K562 (cell line): Measurements from ENCODE around the gene KLF13. TPM values are rescaled to one million over a fixed set of nuclear protein-coding genes. Genes with fewer than 3 reads are reported as not detected.

Experiments used
- ARID4B ChIP-seq: sonication (generic); formaldehyde crosslinking; IDR thresholded peaks from 2 replicates; pipeline ENCODE4 v1.8.0; 2022; ENCODE audit warnings: mild to moderate bottlenecking, missing genetic modification reagents
- ETV5 ChIP-seq: sonication (generic); formaldehyde crosslinking; IDR thresholded peaks from 2 replicates; pipeline ENCODE4 v1.4.0; 2020; ENCODE audit warnings: low read depth, mild to moderate bottlenecking, missing genetic modification reagents
- FOSL1 ChIP-seq: fragments of 200-800 bp; sonication (Bioruptor generic); conservative IDR thresholded peaks from 2 replicates; pipeline ENCODE4 v1.6.1; 2016; ENCODE audit warnings: missing genetic modification characterization, missing compliant biosample characterization
- GTF2A2 ChIP-seq: IDR thresholded peaks from 2 replicates; pipeline ENCODE4 v1.6.1; 2016; ENCODE audit warnings: mild to moderate bottlenecking, missing genetic modification characterization, missing compliant biosample characterization
- MTA2 ChIP-seq: fragments of 450-650 bp; IDR thresholded peaks from 2 replicates; pipeline ENCODE4 v1.6.1; 2016; ENCODE audit warnings: low read depth
- NR1H2 ChIP-seq: sonication (generic); formaldehyde crosslinking; IDR thresholded peaks from 2 replicates; pipeline ENCODE4 v1.4.0; 2020; ENCODE audit warnings: mild to moderate bottlenecking, missing genetic modification reagents
- RNF2 ChIP-seq: sonication (generic); IDR thresholded peaks from 2 replicates; pipeline ENCODE4 v1.6.1; 2016
- SAP30 ChIP-seq: fragments of 200-600 bp; sonication (generic); IDR thresholded peaks from 2 replicates; pipeline ENCODE4 v1.6.1; 2012; ENCODE audit warnings: borderline replicate concordance, low read depth, mild to moderate bottlenecking, moderate library complexity, low read length, control low read depth, inconsistent platforms; ENCODE audit not compliant: insufficient read depth, poor library complexity, severe bottlenecking
- ZNF197 ChIP-seq: fragments of 200-800 bp; sonication (Bioruptor generic); IDR thresholded peaks from 2 replicates; pipeline ENCODE4 v1.6.1; 2016; ENCODE audit warnings: low read depth, missing genetic modification characterization, missing compliant biosample characterization
- ZNF778 ChIP-seq: fragments of 450-650 bp; formaldehyde crosslinking; IDR thresholded peaks from 2 replicates; pipeline ENCODE4 v1.4.0; 2020; ENCODE audit warnings: mild to moderate bottlenecking, moderate library complexity
- polyA plus RNA-seq, 8 experiments: library from polyadenylated mRNA; depleted of rRNA in 4 of 8; stranded (reverse) in 5 of 8; unstranded in 3 of 8; fragments of >200 nt; fragmentation: Nextera tagmentation in 2 of 8; fragmentation: Illumina TruSeq in 1 of 8; extraction: Ambion mirVana in 2 of 8; extraction: Trizol in 1 of 8; gene quantifications; 2 replicates each; pipeline versions ENCODE4 v1.2.1 to v1.2.3, GENCODE V29; 2011 to 2014; ENCODE audit warnings: inconsistent platforms in 1 of 8, missing spikeins in 1 of 8
- total RNA-seq, 7 experiments: library from RNA; depleted of rRNA in 6 of 7; stranded (reverse); fragments of >200 nt in 6 of 7; fragmentation: Illumina TruSeq in 2 of 7; extraction: Trizol in 2 of 7; gene quantifications; 2 replicates each; pipeline versions ENCODE4 v1.2.1 to v1.2.3, GENCODE V29; 2011 to 2021; ENCODE audit warnings: low replicate concordance in 1 of 7
- TF ChIP-seq, protein P1 (sequence below), 2 experiments: fragments of 450-650 bp in 1 of 2; sonication (generic) in 1 of 2; formaldehyde crosslinking in 1 of 2; IDR thresholded peaks in 1 of 2; conservative IDR thresholded peaks in 1 of 2; 2 replicates each; pipeline versions ENCODE4 v1.6.1 to v1.8.1; 2016 to 2023; ENCODE audit warnings: mild to moderate bottlenecking in 2 of 2, moderate library complexity in 2 of 2, inconsistent platforms in 1 of 2, missing genetic modification reagents in 1 of 2
- TF ChIP-seq, protein P2 (sequence below): fragments of 250-450 bp; sonication (Bioruptor Pico); IDR thresholded peaks from 2 replicates; pipeline ENCODE4 v1.8.0; 2022; ENCODE audit warnings: moderate library complexity, mild to moderate bottlenecking, inconsistent platforms
- TF ChIP-seq, protein P3 (sequence below): fragments of 250-450 bp; sonication (Bioruptor Pico); IDR thresholded peaks from 2 replicates; pipeline ENCODE4 v1.9.0; 2021; ENCODE audit warnings: mild to moderate bottlenecking, inconsistent platforms

The KLF13 gene
- total and polyA plus RNA-seq, 9 of the 15 experiments (the other 6 are each of a cell fraction or from before 2014, with no cell fraction given) = 1.8 to 10.5 (median 4.8) TPM

- TF ChIP-seq, protein P1, sequence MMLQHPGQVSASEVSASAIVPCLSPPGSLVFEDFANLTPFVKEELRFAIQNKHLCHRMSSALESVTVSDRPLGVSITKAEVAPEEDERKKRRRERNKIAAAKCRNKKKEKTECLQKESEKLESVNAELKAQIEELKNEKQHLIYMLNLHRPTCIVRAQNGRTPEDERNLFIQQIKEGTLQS (IDR thresholded peaks at IDR 0.05) = peak; percentile 82
- TF ChIP-seq, protein P1 (CRISPR knock-in tag; conservative IDR thresholded peaks at IDR 0.05) = no peak
- TF ChIP-seq RNF2 (peak; percentile 52; the same call in 1 of the 2 replicates), NR1H2 (CRISPR knock-in tag) (no peak), SAP30 (peak; percentile 36), ZNF197 (CRISPR knock-in tag) (no peak), GTF2A2 (tag) (no peak), FOSL1 (tag) (no peak), MTA2 (no peak), ARID4B (no peak), ZNF778 (no peak), ETV5 (CRISPR knock-in tag) (peak; percentile 50; the same call in 1 of the 2 replicates)
- TF ChIP-seq, protein P2, sequence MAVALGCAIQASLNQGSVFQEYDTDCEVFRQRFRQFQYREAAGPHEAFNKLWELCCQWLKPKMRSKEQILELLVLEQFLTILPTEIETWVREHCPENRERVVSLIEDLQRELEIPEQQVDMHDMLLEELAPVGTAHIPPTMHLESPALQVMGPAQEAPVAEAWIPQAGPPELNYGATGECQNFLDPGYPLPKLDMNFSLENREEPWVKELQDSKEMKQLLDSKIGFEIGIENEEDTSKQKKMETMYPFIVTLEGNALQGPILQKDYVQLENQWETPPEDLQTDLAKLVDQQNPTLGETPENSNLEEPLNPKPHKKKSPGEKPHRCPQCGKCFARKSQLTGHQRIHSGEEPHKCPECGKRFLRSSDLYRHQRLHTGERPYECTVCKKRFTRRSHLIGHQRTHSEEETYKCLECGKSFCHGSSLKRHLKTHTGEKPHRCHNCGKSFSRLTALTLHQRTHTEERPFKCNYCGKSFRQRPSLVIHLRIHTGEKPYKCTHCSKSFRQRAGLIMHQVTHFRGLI = no peak
- TF ChIP-seq, protein P3, sequence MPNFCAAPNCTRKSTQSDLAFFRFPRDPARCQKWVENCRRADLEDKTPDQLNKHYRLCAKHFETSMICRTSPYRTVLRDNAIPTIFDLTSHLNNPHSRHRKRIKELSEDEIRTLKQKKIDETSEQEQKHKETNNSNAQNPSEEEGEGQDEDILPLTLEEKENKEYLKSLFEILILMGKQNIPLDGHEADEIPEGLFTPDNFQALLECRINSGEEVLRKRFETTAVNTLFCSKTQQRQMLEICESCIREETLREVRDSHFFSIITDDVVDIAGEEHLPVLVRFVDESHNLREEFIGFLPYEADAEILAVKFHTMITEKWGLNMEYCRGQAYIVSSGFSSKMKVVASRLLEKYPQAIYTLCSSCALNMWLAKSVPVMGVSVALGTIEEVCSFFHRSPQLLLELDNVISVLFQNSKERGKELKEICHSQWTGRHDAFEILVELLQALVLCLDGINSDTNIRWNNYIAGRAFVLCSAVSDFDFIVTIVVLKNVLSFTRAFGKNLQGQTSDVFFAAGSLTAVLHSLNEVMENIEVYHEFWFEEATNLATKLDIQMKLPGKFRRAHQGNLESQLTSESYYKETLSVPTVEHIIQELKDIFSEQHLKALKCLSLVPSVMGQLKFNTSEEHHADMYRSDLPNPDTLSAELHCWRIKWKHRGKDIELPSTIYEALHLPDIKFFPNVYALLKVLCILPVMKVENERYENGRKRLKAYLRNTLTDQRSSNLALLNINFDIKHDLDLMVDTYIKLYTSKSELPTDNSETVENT (CRISPR knock-in tag) = 0 out of 2 replicates have a peak, but pooled peaks have one; percentile 36
Measured at GRCh38 chr15:31365655-31366127, 39.1 kb downstream of the KLF13 start (continued).
